ENCODE measurements around the gene DDIT4.
"Not testable (repeated sequence)": the region's sequence is repeated elsewhere in the genome, so short reads cannot be mapped to it uniquely, and the experiment has no call there.

Gene DDIT4

GRCh38 chr10:72295330-72295910 is 21.7 kb downstream of the DDIT4 start:
- no peak for DNase-seq

- DNase-seq: not testable (repeated sequence)
Measured at GRCh38 chr10:72296829-72297280, 23.1 kb downstream of the DDIT4 start.

GRCh38 chr10:72297281-72297804 is 23.6 kb downstream of the DDIT4 start:
- peak in 11 of 14 donors; percentile 19 to 74 (median 44) for DNase-seq

GRCh38 chr10:72297805-72298591 is 24.3 kb downstream of the DDIT4 start:
- peak; percentile 52 to 97 (median 92) for DNase-seq

GRCh38 chr10:72298592-72299519 is 25.1 kb downstream of the DDIT4 start:
- DNase-seq: no peak

- DNase-seq: no peak
Measured at GRCh38 chr10:72303424-72304128, 29.9 kb downstream of the DDIT4 start.

GRCh38 chr10:72306215-72306760 is 32.6 kb downstream of the DDIT4 start:
- DNase-seq: no peak

GRCh38 chr10:72307711-72308110 is 34.0 kb downstream of the DDIT4 start:
- not testable (repeated sequence) for DNase-seq

GRCh38 chr10:72308320-72308987 is 34.7 kb downstream of the DDIT4 start:
- DNase-seq: peak in 4 of 14 donors; percentile 35 to 88 (median 43)

- peak in 4 of 14 donors; percentile 45 to 71 (median 55) for DNase-seq
Measured at GRCh38 chr10:72309290-72310240, 35.8 kb downstream of the DDIT4 start.

- peak in 1 of 14 donors; percentile 73 for DNase-seq
Measured at GRCh38 chr10:72310241-72310633, 36.5 kb downstream of the DDIT4 start.

GRCh38 chr10:72310636-72311035 is 36.9 kb downstream of the DDIT4 start:
- peak in 1 of 14 donors; percentile 73 for DNase-seq

- no peak for DNase-seq
Measured at GRCh38 chr10:72311667-72312066, 37.9 kb downstream of the DDIT4 start.

- DNase-seq: no peak
Measured at GRCh38 chr10:72312865-72313391, 39.2 kb downstream of the DDIT4 start.

- DNase-seq: no peak
Measured at GRCh38 chr10:72314263-72314662, 40.5 kb downstream of the DDIT4 start.

- no peak for DNase-seq
Measured at GRCh38 chr10:72315054-72315453, 41.3 kb downstream of the DDIT4 start.

- DNase-seq: peak in 1 of 14 donors; percentile 66
Measured at GRCh38 chr10:72315611-72316385, 42.1 kb downstream of the DDIT4 start.

- no peak for DNase-seq
Measured at GRCh38 chr10:72316386-72316700, 42.6 kb downstream of the DDIT4 start.
